SK-N-DZ (cell line): ENCODE measurements around the gene MAP3K10.

Experiments used
- DNase-seq: peaks from one replicate; pipeline ENCODE4 v3.0.0-alpha.2; 2015; ENCODE audit warnings: low spot score

Gene MAP3K10

GRCh38 chr19:40249781-40250180 is 58.6 kb downstream of the MAP3K10 start:
- DNase-seq: no peak

- DNase-seq: no peak
These were observed 60.0 kb downstream of the MAP3K10 start for GRCh38 chr19:40251244-40251643.

- no peak for DNase-seq
These were observed 60.8 kb downstream of the MAP3K10 start for GRCh38 chr19:40251991-40252390.

- DNase-seq: no peak
These were observed 61.2 kb downstream of the MAP3K10 start for GRCh38 chr19:40252395-40252794.

- DNase-seq: no peak
These were observed 62.4 kb downstream of the MAP3K10 start for GRCh38 chr19:40253611-40254092.

- DNase-seq: no peak
These were observed 63.6 kb downstream of the MAP3K10 start for GRCh38 chr19:40254714-40255418.

- no peak for DNase-seq
These were observed 64.5 kb downstream of the MAP3K10 start for GRCh38 chr19:40255619-40256166.

GRCh38 chr19:40256512-40256911 is 65.3 kb downstream of the MAP3K10 start:
- DNase-seq: no peak

- no peak for DNase-seq
These were observed 65.9 kb downstream of the MAP3K10 start for GRCh38 chr19:40257096-40257517.

- no peak for DNase-seq
These were observed 70.4 kb downstream of the MAP3K10 start for GRCh38 chr19:40261631-40262030.

GRCh38 chr19:40262422-40262821 is 71.2 kb downstream of the MAP3K10 start:
- DNase-seq: no peak

- DNase-seq: no peak
These were observed 72.5 kb downstream of the MAP3K10 start for GRCh38 chr19:40263440-40264313.

GRCh38 chr19:40264314-40265054 is 73.3 kb downstream of the MAP3K10 start:
- no peak for DNase-seq
